ENCODE results near the gene OR51I2. TPM values are rescaled to one million over a fixed set of nuclear protein-coding genes. Genes with fewer than 3 reads are reported as not detected.

Gene OR51I2
- total RNA-seq, 1 experiment from 2014 or later: not detected

- no peak overlapping the region for H2AFZ ChIP-seq (ENCODE audit: low read length)
- H4K8ac ChIP-seq (replicated peaks; ENCODE audit: insufficient read length, low read depth, low read length): no peak overlapping the region
- H2BK5ac ChIP-seq (ENCODE audit: insufficient read length, low read length): no peak overlapping the region
- no peak for TF ChIP-seq CTCF (conservative IDR thresholded peaks at IDR 0.05)
- no peak overlapping the region for H3K4ac ChIP-seq (ENCODE audit: low read depth, low read length)
- no peak overlapping the region for H3K18ac ChIP-seq (ENCODE audit: insufficient read length, low read depth, low read length)
- no peak overlapping the region for H3K4me3 Mint-ChIP-seq
- no peak overlapping the region for H3K23ac ChIP-seq (ENCODE audit: insufficient read length, low read depth, low read length)
- H3K27me3 Mint-ChIP-seq (ENCODE audit: low read depth): no peaks in the 10 kb centered on the region
- no peaks in the 10 kb centered on the region for H3K9me3 Mint-ChIP-seq
- no peaks in the 10 kb centered on the region for H3K27me3 ChIP-seq (ENCODE audit: insufficient read depth, low read length)
- peaks cover 0 to 3% of the 10 kb centered on the region in 2 experiments; a peak in 1 of 4 replicates for H3K4me1 Mint-ChIP-seq
- no peak overlapping the region for H3K27ac ChIP-seq (ENCODE audit: insufficient read length, low read depth, low read length)
- H3K9ac ChIP-seq (ENCODE audit: extremely low read depth, insufficient read length, low read length): no peak overlapping the region
- H4K5ac ChIP-seq (ENCODE audit: insufficient read length, low read depth, low read length): no peak overlapping the region
- no peaks in the 10 kb centered on the region for H3K23me2 ChIP-seq (ENCODE audit: insufficient read length, low read depth, low read length, poor library complexity, severe bottlenecking)
- no peak overlapping the region for H3K14ac ChIP-seq (ENCODE audit: insufficient read depth, low read length)
- H2BK120ac ChIP-seq (ENCODE audit: low read depth, low read length, poor library complexity, severe bottlenecking): no peak overlapping the region
- H2BK15ac ChIP-seq (ENCODE audit: low read depth, low read length): no peak overlapping the region
- no CpG with 5 or more reads among the region's 4 CpGs for WGBS (ENCODE audit: extremely low coverage, insufficient read length, low lambda C conversion rate)
- H4K20me1 ChIP-seq (ENCODE audit: control insufficient read depth, insufficient read depth, insufficient read length): no peaks in the 10 kb centered on the region
- H3K79me1 ChIP-seq (ENCODE audit: insufficient read depth, low read depth, low read length, poor library complexity, severe bottlenecking): no peaks in the 10 kb centered on the region
- H2BK12ac ChIP-seq (ENCODE audit: insufficient read length, low read depth, low read length): no peak overlapping the region
- no peak overlapping the region for H3K27ac Mint-ChIP-seq
- no peaks in the 10 kb centered on the region for H3K9me3 ChIP-seq (ENCODE audit: control insufficient read depth, low read depth, low read length)
- no peak overlapping the region for H4K91ac ChIP-seq (ENCODE audit: insufficient read length, low read depth, low read length)
- no peak overlapping the region for H2AK5ac ChIP-seq (ENCODE audit: insufficient read length, low read length)
- H3K79me2 ChIP-seq (ENCODE audit: insufficient read depth, low read length): no peaks in the 10 kb centered on the region
- H3K4me2 ChIP-seq (ENCODE audit: insufficient read depth, insufficient read length, low read length): no peak overlapping the region
- H3K36me3 Mint-ChIP-seq (ENCODE audit: insufficient read depth in 1 of 3, low read depth in 3 of 3): no peaks in the 10 kb centered on the region
- no peak overlapping the region for H3K56ac ChIP-seq (ENCODE audit: insufficient read length, low read depth, low read length)
- H3T11ph ChIP-seq (ENCODE audit: low read length): no peak overlapping the region
- H3K4me1 ChIP-seq (ENCODE audit: insufficient read depth, low read length): no peaks in the 10 kb centered on the region
- H2BK20ac ChIP-seq (ENCODE audit: low read depth, low read length, poor library complexity, severe bottlenecking): no peak overlapping the region
- DNase-seq: no peak
Observed at GRCh38 chr11:5488798-5489399, 39.8 kb downstream of the OR51I2 start.
